Subcutaneous adipose tissue (tissue), 4 donors: ENCODE results near the gene FMO5. TPM values are rescaled to one million over a fixed set of nuclear protein-coding genes. Genes with fewer than 3 reads are reported as not detected.

ENCODE experiments used
- CTCF ChIP-seq: fragments of 450-650 bp; IDR thresholded peaks from one replicate; pipeline ENCODE4 v1.5.1; 2016; ENCODE audit warnings: low read depth, mild to moderate bottlenecking, control low read depth, antibody characterized with exemption, moderate library complexity
- total RNA-seq, 4 donors: library from RNA; depleted of rRNA; stranded (reverse); fragments of >200 nt; gene quantifications; one replicate each; pipeline ENCODE4 v1.1.0, GENCODE V29; 2016

Gene FMO5
- total RNA-seq, 4 donors from 2014 or later = 4.1 to 10.7 (median 6.4) TPM

GRCh38 chr1:147260956-147261355 lies 35.8 kb upstream of the FMO5 start:
- TF ChIP-seq CTCF = no peak

GRCh38 chr1:147252540-147252939 lies 27.4 kb upstream of the FMO5 start:
- TF ChIP-seq CTCF = no peak

GRCh38 chr1:147247656-147248238 lies 22.6 kb upstream of the FMO5 start:
- TF ChIP-seq CTCF = no peak

- TF ChIP-seq CTCF = no peak
These were observed 21.9 kb upstream of the FMO5 start for GRCh38 chr1:147246910-147247655.

GRCh38 chr1:147246044-147246690 lies 21.0 kb upstream of the FMO5 start:
- TF ChIP-seq CTCF = no peak

GRCh38 chr1:147245586-147246021 lies 20.5 kb upstream of the FMO5 start:
- TF ChIP-seq CTCF = no peak

- no peak for TF ChIP-seq CTCF
These were observed 20.0 kb upstream of the FMO5 start for GRCh38 chr1:147245129-147245528.
